Measurements from ENCODE around the gene RFX3.

DNA sequence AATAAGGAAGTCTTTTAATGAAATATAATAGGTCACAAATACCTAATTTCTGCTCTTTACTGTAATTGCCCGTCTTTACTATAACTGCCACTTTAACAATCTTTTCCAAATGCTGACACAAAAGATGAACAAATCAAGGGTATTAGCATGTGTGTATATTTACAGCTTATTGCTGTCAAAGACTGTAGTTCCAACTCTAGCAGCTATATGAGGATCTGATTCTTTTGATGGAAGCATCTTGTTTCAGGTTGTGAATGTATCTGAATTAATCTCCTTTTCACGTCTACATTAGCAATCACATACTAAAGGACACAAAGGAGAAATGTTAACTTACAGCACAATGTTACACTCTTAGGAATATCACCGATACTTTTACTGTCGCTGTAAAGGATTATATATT, 27.9 kb downstream of the RFX3 start:
- TF ChIP-seq, protein P1, sequence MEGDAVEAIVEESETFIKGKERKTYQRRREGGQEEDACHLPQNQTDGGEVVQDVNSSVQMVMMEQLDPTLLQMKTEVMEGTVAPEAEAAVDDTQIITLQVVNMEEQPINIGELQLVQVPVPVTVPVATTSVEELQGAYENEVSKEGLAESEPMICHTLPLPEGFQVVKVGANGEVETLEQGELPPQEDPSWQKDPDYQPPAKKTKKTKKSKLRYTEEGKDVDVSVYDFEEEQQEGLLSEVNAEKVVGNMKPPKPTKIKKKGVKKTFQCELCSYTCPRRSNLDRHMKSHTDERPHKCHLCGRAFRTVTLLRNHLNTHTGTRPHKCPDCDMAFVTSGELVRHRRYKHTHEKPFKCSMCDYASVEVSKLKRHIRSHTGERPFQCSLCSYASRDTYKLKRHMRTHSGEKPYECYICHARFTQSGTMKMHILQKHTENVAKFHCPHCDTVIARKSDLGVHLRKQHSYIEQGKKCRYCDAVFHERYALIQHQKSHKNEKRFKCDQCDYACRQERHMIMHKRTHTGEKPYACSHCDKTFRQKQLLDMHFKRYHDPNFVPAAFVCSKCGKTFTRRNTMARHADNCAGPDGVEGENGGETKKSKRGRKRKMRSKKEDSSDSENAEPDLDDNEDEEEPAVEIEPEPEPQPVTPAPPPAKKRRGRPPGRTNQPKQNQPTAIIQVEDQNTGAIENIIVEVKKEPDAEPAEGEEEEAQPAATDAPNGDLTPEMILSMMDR (IDR thresholded peaks at IDR 0.05; ENCODE audit: insufficient read depth, low read depth, low read length), result no peak
- TF ChIP-seq EZH2 (IDR thresholded peaks at IDR 0.05; ENCODE audit: insufficient read depth, low read length), result no peak

Measured in astrocyte (in vitro differentiated cells and primary cell).